ENCODE results near the gene SLC39A11. TPM values are rescaled to one million over a fixed set of nuclear protein-coding genes. Genes with fewer than 3 reads are reported as not detected.
A peak's percentile ranks its signal among the peaks of the same experiment; 100 is the strongest.
"Not testable (repeated sequence)": the region's sequence is repeated elsewhere in the genome, so short reads cannot be mapped to it uniquely, and the experiment has no call there.

Gene SLC39A11
- total RNA-seq, 1 donor from 2014 or later, result 4.9 TPM

DNA sequence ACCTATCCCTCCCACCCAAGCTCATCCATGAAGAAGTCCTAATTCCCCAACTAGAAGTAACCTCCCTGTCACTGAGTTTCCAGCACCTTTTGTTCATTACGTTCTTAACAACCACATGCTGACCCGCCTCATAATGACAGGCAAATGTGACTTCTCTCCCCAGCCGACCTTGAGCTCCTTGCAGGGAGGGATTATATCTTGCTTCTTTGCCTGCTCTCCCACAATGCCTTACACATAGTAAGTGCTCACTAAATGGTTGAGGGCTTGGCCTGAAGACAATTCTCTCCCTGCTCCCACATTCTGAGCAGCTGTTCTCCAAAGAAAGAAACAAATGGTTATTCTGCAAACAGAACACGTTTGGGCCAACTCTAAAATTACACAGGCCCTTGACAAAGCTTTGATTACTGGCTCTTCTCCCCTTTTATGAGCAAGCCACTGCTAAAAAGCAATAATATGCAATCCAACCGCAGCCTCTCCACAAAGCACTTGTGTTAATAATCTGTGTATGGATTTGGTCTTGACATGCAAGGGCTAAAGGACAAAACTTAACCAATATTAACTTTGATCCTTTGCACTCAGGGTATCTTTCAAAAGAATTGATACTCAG, 23.2 kb downstream of the SLC39A11 start:
- intact Hi-C loops (cut with DNase I), result no loop called here
- H3K27me3 ChIP-seq, result no peaks in the 10 kb centered on the region
- DNase-seq (ENCODE audit: low spot score in 2 of 2), result no peak
- H3K36me3 ChIP-seq, result no peaks in the 10 kb centered on the region
- peaks cover 0 to under 1% of the 10 kb centered on the region in 2 donors for H3K4me1 ChIP-seq
- H3K4me3 ChIP-seq, result no peak overlapping the region
- TF ChIP-seq, protein P1, sequence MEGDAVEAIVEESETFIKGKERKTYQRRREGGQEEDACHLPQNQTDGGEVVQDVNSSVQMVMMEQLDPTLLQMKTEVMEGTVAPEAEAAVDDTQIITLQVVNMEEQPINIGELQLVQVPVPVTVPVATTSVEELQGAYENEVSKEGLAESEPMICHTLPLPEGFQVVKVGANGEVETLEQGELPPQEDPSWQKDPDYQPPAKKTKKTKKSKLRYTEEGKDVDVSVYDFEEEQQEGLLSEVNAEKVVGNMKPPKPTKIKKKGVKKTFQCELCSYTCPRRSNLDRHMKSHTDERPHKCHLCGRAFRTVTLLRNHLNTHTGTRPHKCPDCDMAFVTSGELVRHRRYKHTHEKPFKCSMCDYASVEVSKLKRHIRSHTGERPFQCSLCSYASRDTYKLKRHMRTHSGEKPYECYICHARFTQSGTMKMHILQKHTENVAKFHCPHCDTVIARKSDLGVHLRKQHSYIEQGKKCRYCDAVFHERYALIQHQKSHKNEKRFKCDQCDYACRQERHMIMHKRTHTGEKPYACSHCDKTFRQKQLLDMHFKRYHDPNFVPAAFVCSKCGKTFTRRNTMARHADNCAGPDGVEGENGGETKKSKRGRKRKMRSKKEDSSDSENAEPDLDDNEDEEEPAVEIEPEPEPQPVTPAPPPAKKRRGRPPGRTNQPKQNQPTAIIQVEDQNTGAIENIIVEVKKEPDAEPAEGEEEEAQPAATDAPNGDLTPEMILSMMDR (IDR thresholded peaks at IDR 0.05), result no peak
- no peak overlapping the region for H3K27ac ChIP-seq
- no peaks in the 10 kb centered on the region for H3K9me3 ChIP-seq

DNA sequence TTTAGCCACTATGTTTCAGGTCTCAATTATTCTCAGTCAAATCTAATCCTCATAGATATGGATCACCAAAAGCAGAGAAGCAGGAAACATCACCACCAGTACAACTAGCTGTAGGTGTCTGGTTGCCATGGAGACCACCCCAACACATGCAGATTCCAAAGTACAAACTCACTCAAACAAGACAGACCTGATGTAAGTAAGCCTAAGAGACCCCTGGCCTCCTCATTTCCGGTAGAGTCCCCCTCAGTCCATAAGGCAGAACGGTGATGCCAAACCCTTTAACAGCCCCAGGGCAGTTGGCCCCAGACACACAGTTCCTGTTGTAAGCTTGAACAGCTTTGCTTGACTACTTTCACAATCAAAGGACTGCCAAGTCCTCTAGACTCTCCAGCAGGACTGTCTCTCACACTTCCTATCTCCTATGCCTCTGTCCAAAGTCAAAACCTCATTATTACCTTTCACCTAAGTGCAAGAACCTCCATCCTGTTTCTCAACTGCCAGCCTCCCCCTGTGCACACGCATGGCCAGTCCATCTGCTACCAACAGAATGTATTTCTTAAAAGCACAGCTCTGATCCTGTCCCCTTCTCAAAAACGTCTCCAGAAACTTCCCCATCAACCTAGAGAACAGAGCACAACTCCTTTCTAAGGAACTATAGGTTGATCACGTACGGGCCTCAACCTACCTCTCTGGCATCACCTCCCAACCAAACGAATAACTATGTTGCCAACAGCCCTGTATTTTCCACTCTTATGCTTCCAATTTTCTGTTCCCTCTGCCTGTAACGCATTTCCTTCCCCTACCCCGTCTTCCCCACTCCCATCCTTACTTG, 23.9 kb downstream of the SLC39A11 start:
- H3K4me3 ChIP-seq, result no peak overlapping the region
- peak overlapping the region in 1 of 2 donors; percentile 48 for H3K27ac ChIP-seq
- TF ChIP-seq, protein P1 (IDR thresholded peaks at IDR 0.05), result no peak
- H3K9me3 ChIP-seq, result no peaks in the 10 kb centered on the region
- H3K27me3 ChIP-seq, result no peaks in the 10 kb centered on the region
- peaks cover 0 to 4% of the 10 kb centered on the region in 2 donors for H3K4me1 ChIP-seq
- H3K36me3 ChIP-seq, result no peaks in the 10 kb centered on the region
- intact Hi-C loops (cut with DNase I), result no loop called here
- DNase-seq (ENCODE audit: low spot score in 2 of 2), result no peak

DNA sequence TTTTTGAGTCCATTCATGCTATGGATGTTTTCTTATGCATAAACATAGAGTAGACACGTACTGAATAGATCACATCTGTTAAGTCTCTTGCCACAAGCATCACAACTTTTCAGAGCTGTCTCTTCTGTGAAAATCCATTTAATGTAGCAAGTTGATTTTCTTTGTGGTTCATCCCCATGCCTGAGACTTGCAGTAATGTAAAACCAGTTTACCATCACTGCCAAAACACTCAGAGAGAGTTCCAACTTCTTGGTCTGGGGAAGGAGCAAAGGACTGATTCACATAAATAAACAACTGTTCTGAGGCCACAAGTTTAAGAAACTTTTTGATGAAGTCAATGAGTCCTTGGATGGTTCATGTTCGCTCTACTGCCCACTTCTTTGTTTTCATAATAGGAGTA, 24.8 kb downstream of the SLC39A11 start:
- H3K27me3 ChIP-seq; DNase-seq (ENCODE audit: low spot score in 2 of 2); H3K36me3 ChIP-seq; H3K9me3 ChIP-seq; H3K4me3 ChIP-seq; H3K4me1 ChIP-seq; intact Hi-C loops (cut with DNase I): not testable (repeated sequence)
- H3K27ac ChIP-seq, result peak overlapping the region in 1 of 2 donors; percentile 48

DNA sequence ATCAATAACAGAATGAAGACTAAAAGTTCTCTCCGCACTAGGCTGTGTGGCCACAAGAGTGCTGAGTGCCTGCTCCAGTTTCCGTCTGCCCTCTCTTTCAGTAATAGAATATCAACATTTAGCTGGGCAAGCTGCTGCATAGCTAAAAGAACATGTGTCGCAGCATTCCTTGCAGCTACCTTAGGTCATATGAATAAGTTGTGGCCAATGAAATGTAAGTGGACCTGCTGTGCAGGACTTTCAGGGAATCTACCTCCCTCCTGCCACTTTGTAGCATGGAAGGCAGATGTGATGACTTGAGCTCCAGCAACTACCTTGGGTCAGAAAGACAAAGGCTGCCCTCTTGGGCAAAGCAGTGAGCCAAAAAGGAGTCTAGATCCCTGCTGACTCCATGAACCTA, 25.4 kb downstream of the SLC39A11 start:
- TF ChIP-seq, protein P1 (IDR thresholded peaks at IDR 0.05), result no peak
- Histone ChIP-seq H3K27me3 (no peaks in the 10 kb centered on the region), H3K4me1 (peaks cover 0 to 4% of the 10 kb centered on the region in 2 donors), H3K36me3 (no peaks in the 10 kb centered on the region), H3K27ac (no peak overlapping the region), H3K4me3 (no peak overlapping the region), H3K9me3 (no peaks in the 10 kb centered on the region)
- DNase-seq (ENCODE audit: low spot score in 2 of 2), result no peak
- intact Hi-C loops (cut with DNase I), result no loop called here

DNA sequence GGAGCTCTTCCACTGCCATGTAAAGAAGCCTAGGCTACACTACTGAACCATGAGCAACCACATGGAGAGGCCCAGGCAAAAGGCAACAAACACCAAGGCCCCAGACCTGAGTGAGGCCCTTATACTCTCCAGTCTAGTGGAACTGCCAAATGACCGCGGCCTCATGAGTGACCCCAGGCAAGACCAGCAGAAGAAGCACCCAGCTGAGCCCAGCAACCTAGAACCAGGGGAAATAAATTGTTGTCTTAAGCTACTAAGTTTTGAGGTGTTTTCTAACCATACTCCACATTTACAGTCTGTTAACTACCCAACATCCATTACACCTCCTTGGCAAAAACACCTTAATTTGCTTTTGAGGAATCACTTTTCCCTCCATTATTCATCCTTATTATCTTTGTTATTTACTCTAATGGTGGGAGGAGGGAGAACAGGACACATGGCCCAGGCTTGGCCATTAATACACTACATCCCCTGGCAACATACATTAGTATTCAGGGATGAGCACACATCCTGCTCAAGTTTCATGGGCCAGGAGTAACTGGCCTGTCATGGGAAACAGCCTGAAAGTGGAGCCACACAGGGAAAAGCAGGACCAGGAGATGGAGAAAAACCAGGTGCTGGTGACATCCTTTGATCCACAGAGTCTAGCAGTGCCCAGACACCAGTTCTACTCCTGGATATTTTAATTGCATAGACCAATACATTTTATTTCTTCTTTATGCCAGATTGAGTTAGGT, 26.2 kb downstream of the SLC39A11 start:
- intact Hi-C loops (cut with DNase I), result no loop called here
- DNase-seq (ENCODE audit: low spot score in 2 of 2), result no peak
- TF ChIP-seq, protein P1 (IDR thresholded peaks at IDR 0.05), result no peak
- Histone ChIP-seq H3K4me1 (peaks cover 0 to 4% of the 10 kb centered on the region in 2 donors), H3K27me3 (no peaks in the 10 kb centered on the region), H3K4me3 (no peak overlapping the region), H3K27ac (no peak overlapping the region), H3K9me3 (no peaks in the 10 kb centered on the region), H3K36me3 (no peaks in the 10 kb centered on the region)

DNA sequence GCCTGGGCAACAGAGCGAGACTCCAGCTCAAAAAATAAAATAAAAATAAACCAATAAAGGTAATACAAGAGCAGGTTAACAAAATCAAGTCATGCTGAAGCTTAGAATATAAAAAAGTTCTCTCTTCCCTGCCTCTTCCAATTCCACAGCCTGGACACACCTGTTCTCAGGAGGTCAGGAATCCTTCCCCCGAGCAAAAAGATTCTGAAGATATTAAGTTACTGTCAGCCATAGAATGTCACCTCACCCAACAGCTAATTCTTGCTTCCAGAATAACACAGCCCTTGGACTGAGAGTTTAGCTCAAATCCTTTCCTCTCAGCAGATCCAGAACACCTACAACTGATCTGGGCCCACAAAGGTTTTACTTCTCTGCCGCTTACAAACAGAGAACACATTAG, 27.1 kb downstream of the SLC39A11 start:
- peaks cover 0 to 4% of the 10 kb centered on the region in 2 donors for H3K4me1 ChIP-seq
- H3K27ac ChIP-seq, result no peak overlapping the region
- H3K36me3 ChIP-seq, result no peaks in the 10 kb centered on the region
- intact Hi-C loops (cut with DNase I), result no loop called here
- no peaks in the 10 kb centered on the region for H3K9me3 ChIP-seq
- DNase-seq (ENCODE audit: low spot score in 2 of 2), result no peak
- no peak overlapping the region for H3K4me3 ChIP-seq
- TF ChIP-seq, protein P1 (IDR thresholded peaks at IDR 0.05), result no peak
- no peaks in the 10 kb centered on the region for H3K27me3 ChIP-seq
